ENCODE measurements around the gene DNAJC5. TPM values are rescaled to one million over a fixed set of nuclear protein-coding genes. Genes with fewer than 3 reads are reported as not detected.
"Not testable (repeated sequence)": the region's sequence is repeated elsewhere in the genome, so short reads cannot be mapped to it uniquely, and the experiment has no call there.

DNAJC5 gene
- total RNA-seq, 1 experiment from 2014 or later: 44.9 TPM

GRCh38 chr20:63924241-63924640, 29.3 kb downstream of the DNAJC5 start:
- Histone ChIP-seq H3K27me3 (replicated peaks; ENCODE audit: insufficient read depth, low read depth, low read length, poor library complexity) (no peaks in the 10 kb centered on the region), H3K36me3 (ENCODE audit: insufficient read depth, low read length, poor library complexity, severe bottlenecking) (peaks cover 15% of the 10 kb centered on the region), H3K27ac (ENCODE audit: low read depth, low read length, poor library complexity, severe bottlenecking) (no peak overlapping the region), H3K4me3 (ENCODE audit: low read depth, low read length, poor library complexity, severe bottlenecking) (no peak overlapping the region), H3K4me1 (ENCODE audit: insufficient read depth, low read length, poor library complexity, severe bottlenecking) (no peaks in the 10 kb centered on the region), H3K9me3 (ENCODE audit: low read depth, low read length, poor library complexity, severe bottlenecking) (no peaks in the 10 kb centered on the region)
- no TSS peak for BruUV-seq (replicated peaks)
- ChIA-PET POLR2A (ENCODE audit: low non-redundant PET) (no interaction called here), CTCF (no interaction called here)
- no peak for DNase-seq (ENCODE audit: low spot score)
- intact Hi-C loops (cut with micrococcal nuclease; ENCODE audit: unreplicated experiment): no loop called here
- TF ChIP-seq CTCF (conservative IDR thresholded peaks at IDR 0.05; ENCODE audit: low read depth, low read length) (no peak), EZH2 (IDR thresholded peaks at IDR 0.05; ENCODE audit: borderline replicate concordance, low read depth, low read length, poor library complexity, severe bottlenecking) (no peak)

GRCh38 chr20:63926298-63926697, 31.4 kb downstream of the DNAJC5 start:
- BruUV-seq (replicated peaks): no TSS peak
- POLR2A ChIA-PET (ENCODE audit: low non-redundant PET): no interaction called here

GRCh38 chr20:63929071-63929470, 34.1 kb downstream of the DNAJC5 start:
- H3K9me3 ChIP-seq (ENCODE audit: low read depth, low read length, poor library complexity, severe bottlenecking): no peaks in the 10 kb centered on the region
- intact Hi-C loops (cut with micrococcal nuclease; ENCODE audit: unreplicated experiment): no loop called here
- H3K27ac ChIP-seq (ENCODE audit: low read depth, low read length, poor library complexity, severe bottlenecking): no peak overlapping the region
- POLR2A ChIA-PET (ENCODE audit: low non-redundant PET): no interaction called here
- no peaks in the 10 kb centered on the region for H3K27me3 ChIP-seq (replicated peaks; ENCODE audit: insufficient read depth, low read depth, low read length, poor library complexity)
- H3K4me3 ChIP-seq (ENCODE audit: low read depth, low read length, poor library complexity, severe bottlenecking): no peak overlapping the region
- CTCF ChIA-PET: no interaction called here
- TF ChIP-seq CTCF (conservative IDR thresholded peaks at IDR 0.05; ENCODE audit: low read depth, low read length) (no peak), EZH2 (IDR thresholded peaks at IDR 0.05; ENCODE audit: borderline replicate concordance, low read depth, low read length, poor library complexity, severe bottlenecking) (no peak)
- H3K36me3 ChIP-seq (ENCODE audit: insufficient read depth, low read length, poor library complexity, severe bottlenecking): peaks cover 41% of the 10 kb centered on the region
- DNase-seq (ENCODE audit: low spot score): no peak
- BruUV-seq (replicated peaks): no TSS peak
- H3K4me1 ChIP-seq (ENCODE audit: insufficient read depth, low read length, poor library complexity, severe bottlenecking): no peaks in the 10 kb centered on the region

More at GRCh38 chr20:63926298-63926697, 31.4 kb downstream of the DNAJC5 start:
- DNase-seq (ENCODE audit: low spot score): no peak
- Histone ChIP-seq H3K27me3 (replicated peaks; ENCODE audit: insufficient read depth, low read depth, low read length, poor library complexity) (no peaks in the 10 kb centered on the region), H3K4me1 (ENCODE audit: insufficient read depth, low read length, poor library complexity, severe bottlenecking) (no peaks in the 10 kb centered on the region), H3K27ac (ENCODE audit: low read depth, low read length, poor library complexity, severe bottlenecking) (no peak overlapping the region), H3K9me3 (ENCODE audit: low read depth, low read length, poor library complexity, severe bottlenecking) (no peaks in the 10 kb centered on the region), H3K4me3 (ENCODE audit: low read depth, low read length, poor library complexity, severe bottlenecking) (no peak overlapping the region), H3K36me3 (ENCODE audit: insufficient read depth, low read length, poor library complexity, severe bottlenecking) (peaks cover 31% of the 10 kb centered on the region)
- intact Hi-C loops (cut with micrococcal nuclease; ENCODE audit: unreplicated experiment): no loop called here
- CTCF ChIA-PET: no interaction called here
- no peak for TF ChIP-seq EZH2 (IDR thresholded peaks at IDR 0.05; ENCODE audit: borderline replicate concordance, low read depth, low read length, poor library complexity, severe bottlenecking)
- TF ChIP-seq CTCF (conservative IDR thresholded peaks at IDR 0.05; ENCODE audit: low read depth, low read length): no peak

GRCh38 chr20:63929473-63929883, 34.6 kb downstream of the DNAJC5 start:
- intact Hi-C loops (cut with micrococcal nuclease; ENCODE audit: unreplicated experiment); H3K27ac ChIP-seq (ENCODE audit: low read depth, low read length, poor library complexity, severe bottlenecking); H3K4me1 ChIP-seq (ENCODE audit: insufficient read depth, low read length, poor library complexity, severe bottlenecking); POLR2A ChIA-PET (ENCODE audit: low non-redundant PET); H3K9me3 ChIP-seq (ENCODE audit: low read depth, low read length, poor library complexity, severe bottlenecking); H3K27me3 ChIP-seq (replicated peaks; ENCODE audit: insufficient read depth, low read depth, low read length, poor library complexity); DNase-seq (ENCODE audit: low spot score); BruUV-seq (replicated peaks); H3K4me3 ChIP-seq (ENCODE audit: low read depth, low read length, poor library complexity, severe bottlenecking); CTCF ChIA-PET: not testable (repeated sequence)
- H3K36me3 ChIP-seq (ENCODE audit: insufficient read depth, low read length, poor library complexity, severe bottlenecking): peaks cover 41% of the 10 kb centered on the region

Measured in A673 (cell line).